NCI-H226 (cell line): ENCODE results near the gene KIN.
"Not testable (repeated sequence)": the region's sequence is repeated elsewhere in the genome, so short reads cannot be mapped to it uniquely, and the experiment has no call there.

Experiments
- DNase-seq: peaks from one replicate; pipeline ENCODE4 v3.0.0-alpha.2; 2015

Gene KIN

DNA sequence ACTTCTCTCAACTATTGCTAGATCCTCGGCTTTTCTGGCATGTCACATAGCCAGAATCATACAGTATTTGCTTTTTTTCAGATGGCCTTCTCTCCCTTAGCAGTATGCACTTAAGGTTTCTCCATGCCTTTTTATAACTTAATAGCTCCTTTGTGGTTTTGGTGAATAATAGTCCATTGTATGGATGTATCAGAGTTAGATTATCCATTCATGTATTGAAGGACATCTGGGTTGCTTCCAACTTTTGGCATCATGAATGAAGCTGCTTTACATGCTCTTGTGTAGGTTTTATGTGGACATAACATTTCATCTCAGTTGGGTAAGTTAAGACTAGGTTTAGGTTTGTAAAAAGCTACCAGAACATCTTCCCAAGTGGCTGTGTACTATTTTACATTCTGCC is 4.7 kb upstream of the KIN start:
- no peak for DNase-seq

GRCh38 chr10:7789390-7789789 is 1.6 kb upstream of the KIN start:
- DNase-seq: peak; percentile 51

DNA sequence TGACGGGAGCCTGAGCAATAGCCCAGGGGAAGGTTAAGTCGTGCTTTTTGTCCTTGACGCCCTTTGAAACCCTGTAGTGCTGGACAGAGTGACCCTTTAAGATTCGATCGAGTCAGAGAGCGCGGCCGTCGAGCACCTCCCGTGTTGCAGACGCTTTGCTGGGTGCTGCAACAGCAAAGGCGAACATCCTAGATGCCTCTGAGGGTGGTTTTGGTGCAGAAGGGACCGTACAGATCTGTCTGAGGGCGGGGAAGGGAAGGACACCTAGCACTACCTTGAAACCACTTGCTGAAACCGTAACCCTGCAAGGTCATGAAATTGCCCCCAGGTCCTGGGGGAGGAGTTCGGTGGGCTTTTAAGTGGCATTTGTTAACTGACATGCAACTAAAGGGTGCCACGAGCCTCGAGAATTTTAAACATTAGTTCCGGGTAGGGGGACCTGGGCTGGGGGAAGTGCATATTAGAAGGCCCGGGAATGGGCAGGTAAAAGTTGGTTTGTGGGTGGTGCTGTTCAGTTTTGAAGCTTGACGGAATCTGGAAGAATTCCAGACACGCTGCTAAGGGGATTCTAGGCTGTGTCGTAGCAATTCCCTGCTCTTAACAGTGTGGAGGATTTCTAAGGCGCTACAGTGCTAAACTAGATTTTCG is 970 bp upstream of the KIN start:
- DNase-seq: peak; percentile 12

- DNase-seq: no peak
Measured at GRCh38 chr10:7787150-7787856, 490 bp downstream of the KIN start.

DNA sequence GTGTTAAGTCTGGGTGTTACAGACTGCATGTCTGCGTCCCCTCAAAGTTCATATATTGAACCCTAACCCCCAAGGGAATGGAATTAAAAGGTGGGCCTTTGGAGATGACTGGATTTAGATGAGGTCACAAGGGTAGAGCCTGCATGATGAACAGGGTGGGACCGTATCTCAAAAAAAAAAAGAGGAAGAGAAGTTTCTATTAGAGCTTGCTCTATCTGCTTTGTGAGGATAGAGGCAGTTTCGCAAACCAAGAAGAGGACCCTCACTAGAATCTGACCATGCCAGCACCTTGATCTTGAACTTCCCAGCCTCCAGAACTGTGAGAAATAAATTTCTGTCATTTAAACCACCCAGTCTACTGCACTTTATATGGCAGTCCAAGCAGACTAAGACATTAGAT is 1.4 kb downstream of the KIN start:
- DNase-seq: no peak

- DNase-seq: not testable (repeated sequence)
Measured at GRCh38 chr10:7782194-7782593, 5.6 kb downstream of the KIN start.

GRCh38 chr10:7776777-7777176 is 11.0 kb downstream of the KIN start:
- no peak for DNase-seq

DNA sequence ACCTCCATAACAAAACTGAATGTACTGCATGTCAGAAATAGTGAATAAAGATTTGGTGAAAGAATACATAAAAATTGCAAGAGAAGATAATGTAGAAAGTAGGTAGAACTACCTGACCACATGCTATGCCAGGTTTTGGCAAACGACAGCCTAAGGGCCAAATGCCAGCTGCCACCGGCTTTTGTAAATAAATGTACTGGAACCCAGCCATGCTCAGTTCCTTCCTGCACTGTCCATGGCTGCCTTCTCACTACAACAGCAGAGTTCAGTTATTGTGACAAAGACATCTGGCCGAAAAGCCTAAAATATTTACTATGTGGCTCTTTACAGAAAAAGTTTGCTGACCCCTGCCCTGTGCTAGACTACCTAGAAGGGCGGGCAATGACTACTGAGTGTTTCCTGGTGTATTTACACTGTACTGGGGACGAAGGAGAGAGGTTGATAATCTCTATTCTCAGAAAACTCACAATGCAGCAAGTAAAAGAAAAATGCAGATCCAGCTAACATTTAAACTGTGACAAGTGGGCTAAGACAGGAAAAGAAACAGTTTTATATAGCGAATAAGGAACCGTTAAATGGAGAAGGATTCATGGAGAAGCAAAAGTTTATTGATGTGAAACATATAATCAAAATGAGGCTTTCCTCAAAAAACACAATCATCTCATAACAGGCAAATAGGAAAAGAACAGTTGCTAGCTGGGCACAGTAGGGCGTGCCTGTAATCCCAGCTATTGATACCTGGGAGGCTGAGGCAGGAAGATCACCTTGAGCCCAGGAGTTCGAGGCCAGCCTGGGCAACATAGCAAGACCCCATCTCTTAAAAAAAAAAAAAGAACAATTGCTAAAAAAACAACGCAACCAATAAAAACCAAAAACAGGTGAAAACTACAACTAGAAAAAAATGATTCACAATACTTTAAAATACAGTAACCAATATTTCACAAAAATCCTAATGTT is 13.7 kb downstream of the KIN start:
- no peak for DNase-seq

DNA sequence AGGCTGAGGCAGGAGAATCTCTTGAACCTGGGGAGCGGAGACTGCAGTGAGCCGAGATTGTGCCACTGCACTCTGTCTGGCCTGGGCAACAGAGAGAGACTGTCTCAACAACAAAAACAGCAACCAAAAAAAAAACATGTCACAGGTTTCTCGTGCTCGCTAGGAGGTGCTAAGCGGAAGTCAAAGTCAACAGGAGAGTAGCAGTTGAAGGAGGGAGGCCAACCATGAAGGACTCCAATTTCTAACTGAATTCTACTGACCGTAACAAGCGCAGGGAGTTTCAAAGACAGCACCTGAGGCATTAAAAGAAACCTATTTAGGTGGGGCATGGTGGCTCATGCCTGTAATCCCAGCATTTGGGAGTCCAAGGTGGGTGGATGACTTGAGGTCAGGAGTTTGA is 19.4 kb downstream of the KIN start:
- no peak for DNase-seq

- DNase-seq: no peak
Measured at GRCh38 chr10:7767209-7767608, 20.6 kb downstream of the KIN start.

DNA sequence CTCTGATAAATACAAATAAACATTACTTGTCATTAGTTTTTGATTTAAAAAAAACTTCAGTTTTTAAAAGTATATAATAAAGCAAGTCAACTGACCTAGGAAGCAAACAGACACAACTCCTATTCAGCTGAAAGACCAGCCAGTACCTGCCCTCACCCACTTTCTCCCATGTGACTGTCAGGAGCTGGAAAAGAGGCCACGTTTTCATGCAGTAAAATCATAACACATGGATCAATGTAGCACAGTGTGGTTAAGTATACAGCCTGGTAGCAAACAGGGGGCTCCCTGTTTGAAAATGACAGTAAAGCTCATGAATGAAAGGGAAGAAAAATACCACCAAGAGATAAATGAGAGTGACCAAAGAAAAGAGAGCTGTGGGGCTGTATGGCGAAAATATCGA is 21.6 kb downstream of the KIN start:
- DNase-seq: no peak

- DNase-seq: no peak
Measured at GRCh38 chr10:7763929-7764328, 23.9 kb downstream of the KIN start.

GRCh38 chr10:7756360-7756992 is 31.3 kb downstream of the KIN start:
- DNase-seq: no peak

DNA sequence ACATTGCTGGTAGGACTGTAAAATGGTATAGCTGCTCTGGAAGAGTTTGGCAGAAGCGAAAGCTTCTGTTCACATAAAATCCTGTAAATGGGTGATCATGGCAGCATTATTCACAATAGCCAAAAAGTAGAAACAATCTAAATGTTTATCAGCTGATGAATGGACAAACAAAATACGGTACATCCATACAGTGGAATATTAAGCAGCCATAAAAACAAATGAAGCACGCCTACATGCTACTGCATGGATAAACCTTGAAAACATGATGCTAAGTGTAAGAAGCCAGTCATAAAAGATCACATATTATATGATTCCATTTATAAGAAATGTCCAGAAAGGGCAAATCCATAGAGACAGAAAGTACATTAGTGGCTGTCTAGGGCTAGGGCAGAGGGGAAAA is 32.7 kb downstream of the KIN start:
- DNase-seq: no peak

- no peak for DNase-seq
Measured at GRCh38 chr10:7752251-7752650, 35.5 kb downstream of the KIN start.

- no peak for DNase-seq
Measured at GRCh38 chr10:7750222-7750621, 37.6 kb downstream of the KIN start.

GRCh38 chr10:7748637-7749036 is 39.2 kb downstream of the KIN start:
- not testable (repeated sequence) for DNase-seq

DNA sequence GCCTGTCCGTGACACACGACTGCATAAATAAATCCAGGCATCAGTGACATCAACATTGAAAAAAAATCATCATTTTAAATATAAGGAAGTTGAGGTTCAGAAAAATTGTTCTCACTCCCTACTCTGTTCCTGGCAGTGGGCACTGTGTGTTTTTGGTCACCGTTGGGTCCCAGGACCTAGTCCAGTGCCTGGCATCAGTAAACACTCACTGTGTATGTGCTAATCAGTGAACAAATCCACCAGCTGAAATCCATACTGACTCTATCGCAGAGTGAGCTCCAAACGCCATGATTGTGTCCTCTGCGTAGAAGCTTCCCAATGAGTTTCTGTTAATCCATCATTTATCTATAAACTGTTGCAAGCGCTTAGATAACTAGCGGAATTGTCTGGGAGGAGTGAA is 43.5 kb downstream of the KIN start:
- DNase-seq: no peak

GRCh38 chr10:7738536-7739407 is 49.0 kb downstream of the KIN start:
- DNase-seq: no peak

DNA sequence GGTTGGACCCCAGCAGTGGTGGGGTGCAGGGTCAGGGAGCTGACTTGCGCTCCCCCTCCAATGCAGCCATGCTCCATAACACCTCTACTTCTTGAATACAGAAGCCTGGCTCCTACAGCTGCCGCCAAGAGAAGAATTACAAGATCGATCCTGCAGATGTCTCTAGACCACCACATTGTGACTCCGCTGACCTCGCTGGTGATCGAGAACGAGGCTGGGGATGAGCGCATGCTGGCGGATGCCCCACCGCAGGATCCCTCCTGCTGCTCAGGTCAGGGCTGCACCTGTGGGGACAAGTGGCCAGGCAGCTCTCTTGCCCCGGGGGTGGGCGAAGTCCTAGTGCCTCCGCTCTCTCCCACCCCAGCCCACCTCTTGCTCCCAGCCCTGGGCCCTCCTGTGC is 53.0 kb downstream of the KIN start:
- no peak for DNase-seq

- DNase-seq: no peak
Measured at GRCh38 chr10:7722927-7723529, 64.8 kb downstream of the KIN start.

DNA sequence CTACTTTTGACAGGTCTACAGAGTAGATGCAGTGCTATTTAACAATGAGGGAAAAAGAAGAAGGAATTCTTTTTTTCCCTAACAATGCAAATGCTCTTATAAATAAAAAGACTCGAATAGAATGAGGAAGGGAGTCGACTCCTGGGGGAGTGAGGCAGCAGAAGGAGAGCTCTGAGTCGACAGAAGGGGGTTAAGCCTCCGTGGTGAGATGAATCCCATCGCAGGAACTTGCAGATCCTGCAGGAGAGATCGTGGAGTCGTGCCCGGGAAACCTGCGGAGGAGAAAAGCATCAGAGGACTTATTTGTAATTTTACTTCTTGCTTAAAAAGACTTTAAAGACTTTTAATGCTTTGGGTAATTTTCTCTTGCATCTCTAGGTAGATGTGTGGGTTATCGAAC is 67.3 kb downstream of the KIN start:
- DNase-seq: no peak
